HEK293 (cell line): Measurements from ENCODE around the gene B9D1.

Source experiments
- CTCF ChIA-PET: fragments of 350-600 bp; formaldehyde crosslinking; extraction: SDS; loops from one replicate; lab custom pipeline; 2021; ENCODE audit warnings: antibody characterized with exemption; lab: Yijun Ruan, JAX
- POLR2A ChIA-PET: fragments of 300-600 bp; formaldehyde crosslinking; extraction: SDS; loops from one replicate; lab custom pipeline; 2020; ENCODE audit warnings: antibody characterized with exemption, inconsistent platforms; lab: Yijun Ruan, JAX
- H3K27ac ChIP-seq: fragments of 200-500 bp; sonication (Bioruptor generic); 2 replicates; pipeline ENCODE4 v1.5.1; 2014; ENCODE audit warnings: low read depth, low read length, control low read depth, inconsistent platforms; ENCODE audit errors: extremely low read depth
- H3K36me3 ChIP-seq, 2 experiments: fragments of 200-500 bp in 1 of 2; sonication (Bioruptor generic) in 1 of 2; 1 replicate in 1 of 2; 2 replicates in 1 of 2; pipeline ENCODE4 v1.5.1; 2014 to 2017; ENCODE audit warnings: inconsistent platforms in 2 of 2, low read length in 2 of 2; ENCODE audit not compliant: control insufficient read depth in 2 of 2, insufficient read depth in 1 of 2
- H3K4me1 ChIP-seq: fragments of 200-500 bp; sonication (Bioruptor generic); 2 replicates; pipeline ENCODE4 v1.5.1; 2014; ENCODE audit warnings: mild to moderate bottlenecking, low read length, inconsistent platforms; ENCODE audit not compliant: control insufficient read depth, insufficient read depth
- H3K4me3 ChIP-seq: 2 replicates; pipeline ENCODE4 v1.5.1; 2011; ENCODE audit warnings: low read depth, mild to moderate bottlenecking, control low read depth, low read length, moderate library complexity
- H3K9me3 ChIP-seq: fragments of 200-500 bp; sonication (Bioruptor generic); 2 replicates; pipeline ENCODE4 v1.5.1; 2014; ENCODE audit warnings: low read depth, low read length, inconsistent platforms; ENCODE audit not compliant: control insufficient read depth, insufficient read depth
- KLF1 ChIP-seq: fragments of 450-650 bp; formaldehyde crosslinking; IDR thresholded peaks from 2 replicates; pipeline ENCODE4 v1.5.1; 2016; ENCODE audit warnings: missing biosample characterization, missing genetic modification characterization
- KLF16 ChIP-seq: fragments of 450-650 bp; formaldehyde crosslinking; IDR thresholded peaks from 2 replicates; pipeline ENCODE4 v1.5.1; 2017; ENCODE audit warnings: missing biosample characterization, missing genetic modification characterization
- OSR2 ChIP-seq: fragments of 450-650 bp; formaldehyde crosslinking; IDR thresholded peaks from 2 replicates; pipeline ENCODE4 v1.5.1; 2016; ENCODE audit warnings: missing biosample characterization, missing genetic modification characterization
- SETDB1 ChIP-seq: IDR thresholded peaks from one replicate; pipeline ENCODE4 v1.6.1; 2017; ENCODE audit warnings: mild to moderate bottlenecking, low read length, moderate library complexity, mixed read lengths; ENCODE audit not compliant: insufficient read length
- ZBTB8A ChIP-seq: fragments of 450-650 bp; formaldehyde crosslinking; IDR thresholded peaks from 2 replicates; pipeline ENCODE4 v1.5.1; 2016; ENCODE audit warnings: missing biosample characterization, missing genetic modification characterization
- ZFHX2 ChIP-seq: fragments of 450-650 bp; formaldehyde crosslinking; conservative IDR thresholded peaks from 2 replicates; pipeline ENCODE4 v1.5.1; 2016; ENCODE audit warnings: missing biosample characterization, missing genetic modification characterization
- ZIC2 ChIP-seq: fragments of 450-650 bp; formaldehyde crosslinking; IDR thresholded peaks from 2 replicates; pipeline ENCODE4 v1.5.1; 2016; ENCODE audit warnings: missing biosample characterization, missing genetic modification characterization
- ZNF174 ChIP-seq: fragments of 450-650 bp; formaldehyde crosslinking; IDR thresholded peaks from 2 replicates; pipeline ENCODE4 v1.5.0; 2017; ENCODE audit warnings: missing biosample characterization, mild to moderate bottlenecking, missing genetic modification characterization
- ZNF2 ChIP-seq: fragments of 450-650 bp; formaldehyde crosslinking; IDR thresholded peaks from 2 replicates; pipeline ENCODE4 v1.5.1; 2016; ENCODE audit warnings: missing biosample characterization, missing genetic modification characterization
- ZNF26 ChIP-seq: fragments of 450-650 bp; formaldehyde crosslinking; IDR thresholded peaks from 2 replicates; pipeline ENCODE4 v1.5.1; 2016; ENCODE audit warnings: missing biosample characterization, missing genetic modification characterization
- ZNF292 ChIP-seq: fragments of 450-650 bp; formaldehyde crosslinking; IDR thresholded peaks from 2 replicates; pipeline ENCODE4 v1.5.1; 2016; ENCODE audit warnings: low read depth, missing biosample characterization, missing genetic modification characterization, borderline replicate concordance
- ZNF311 ChIP-seq: fragments of 450-650 bp; formaldehyde crosslinking; IDR thresholded peaks from 2 replicates; pipeline ENCODE4 v1.5.1; 2017; ENCODE audit warnings: missing biosample characterization, missing genetic modification characterization, borderline replicate concordance
- ZNF324 ChIP-seq: fragments of 450-650 bp; formaldehyde crosslinking; IDR thresholded peaks from 2 replicates; pipeline ENCODE4 v1.5.1; 2016; ENCODE audit warnings: missing biosample characterization, missing genetic modification characterization
- ZNF350 ChIP-seq: fragments of 450-650 bp; formaldehyde crosslinking; IDR thresholded peaks from 2 replicates; pipeline ENCODE4 v1.5.0; 2017; ENCODE audit warnings: missing biosample characterization, mild to moderate bottlenecking, missing genetic modification characterization
- ZNF37A ChIP-seq: fragments of 450-650 bp; IDR thresholded peaks from 2 replicates; pipeline ENCODE4 v1.5.1; 2018; ENCODE audit warnings: missing biosample characterization, missing genetic modification characterization
- ZNF423 ChIP-seq: fragments of 450-650 bp; formaldehyde crosslinking; IDR thresholded peaks from 2 replicates; pipeline ENCODE4 v1.5.1; 2016; ENCODE audit warnings: missing biosample characterization, missing genetic modification characterization
- ZNF514 ChIP-seq: fragments of 450-650 bp; formaldehyde crosslinking; IDR thresholded peaks from 2 replicates; pipeline ENCODE4 v1.5.1; 2016; ENCODE audit warnings: missing biosample characterization, missing genetic modification characterization
- ZNF629 ChIP-seq: fragments of 450-650 bp; formaldehyde crosslinking; IDR thresholded peaks from 2 replicates; pipeline ENCODE4 v1.5.1; 2017; ENCODE audit warnings: missing biosample characterization, missing genetic modification characterization
- ZNF670 ChIP-seq: fragments of 450-650 bp; formaldehyde crosslinking; IDR thresholded peaks from 2 replicates; pipeline ENCODE4 v1.5.1; 2016; ENCODE audit warnings: missing biosample characterization, missing genetic modification characterization, low read depth
- ZNF677 ChIP-seq: fragments of 450-650 bp; IDR thresholded peaks from 2 replicates; pipeline ENCODE4 v1.5.0; 2018; ENCODE audit warnings: missing biosample characterization, mild to moderate bottlenecking, missing genetic modification characterization, moderate library complexity
- ZNF776 ChIP-seq: fragments of 450-650 bp; formaldehyde crosslinking; IDR thresholded peaks from 2 replicates; pipeline ENCODE4 v1.5.0; 2017; ENCODE audit warnings: missing biosample characterization, missing genetic modification characterization, borderline replicate concordance
- ZNF791 ChIP-seq: fragments of 450-650 bp; formaldehyde crosslinking; IDR thresholded peaks from 2 replicates; pipeline ENCODE4 v1.5.1; 2016; ENCODE audit warnings: missing biosample characterization, missing genetic modification characterization
- ZNF843 ChIP-seq: fragments of 450-650 bp; formaldehyde crosslinking; IDR thresholded peaks from 2 replicates; pipeline ENCODE4 v1.5.1; 2016; ENCODE audit warnings: missing biosample characterization, missing genetic modification characterization
- ZSCAN4 ChIP-seq: fragments of 450-650 bp; formaldehyde crosslinking; IDR thresholded peaks from 2 replicates; pipeline ENCODE4 v1.5.1; 2017; ENCODE audit warnings: missing biosample characterization, missing genetic modification characterization
- TF ChIP-seq, protein P1 (sequence below): fragments of 450-650 bp; formaldehyde crosslinking; IDR thresholded peaks from 2 replicates; pipeline ENCODE4 v1.5.1; 2016; ENCODE audit warnings: missing biosample characterization, missing genetic modification characterization
- TF ChIP-seq, protein P2 (sequence below): fragments of 450-650 bp; IDR thresholded peaks from 2 replicates; pipeline ENCODE4 v1.5.1; 2018; ENCODE audit warnings: missing biosample characterization, mild to moderate bottlenecking, missing genetic modification characterization
- TF ChIP-seq, protein P3 (sequence below): fragments of 450-650 bp; formaldehyde crosslinking; IDR thresholded peaks from 2 replicates; pipeline ENCODE4 v1.5.1; 2016; ENCODE audit warnings: missing biosample characterization, missing genetic modification characterization

B9D1 gene

GRCh38 chr17:19348806-19349205 lies 13.7 kb downstream of the B9D1 start (continued):
- no peak for TF ChIP-seq ZIC2

DNA sequence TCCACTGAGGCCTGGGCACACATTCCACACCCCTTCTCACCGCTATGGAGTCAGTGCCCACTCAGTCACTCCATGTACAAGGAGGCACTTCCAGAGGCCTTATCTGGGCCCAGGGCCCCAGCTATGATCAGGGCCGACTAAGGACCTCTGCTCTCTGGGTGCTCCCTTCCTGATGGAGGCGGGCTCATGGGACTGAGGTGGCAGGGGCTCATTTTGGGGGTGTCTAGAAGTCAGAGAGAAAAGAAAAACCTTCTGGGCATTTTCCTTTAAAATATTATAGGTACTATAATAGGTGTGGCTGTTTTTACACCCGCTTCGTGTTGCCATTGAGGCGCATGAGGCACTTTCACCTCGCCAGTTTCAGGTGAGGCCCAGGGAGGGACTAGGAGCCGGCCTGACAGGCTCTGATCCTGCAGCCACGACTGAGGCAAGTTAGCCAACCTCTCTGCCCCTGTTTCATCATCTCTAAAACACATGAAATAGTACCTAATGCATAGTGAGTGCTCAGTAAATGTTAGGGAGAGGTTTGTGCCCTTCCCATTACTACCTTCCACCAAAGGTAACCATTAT lies 14.4 kb downstream of the B9D1 start:
- no peak overlapping the region for H3K27ac ChIP-seq
- CTCF ChIA-PET = no interaction called here
- TF ChIP-seq ZNF670 (tag by site-specific recombination) = no peak
- no peak for TF ChIP-seq SETDB1
- TF ChIP-seq ZFHX2 (tag by site-specific recombination) = no peak
- no peak for TF ChIP-seq ZNF776 (tag by site-specific recombination)
- no peak for TF ChIP-seq ZNF26 (tag by site-specific recombination)
- TF ChIP-seq ZNF2 (tag by site-specific recombination) = no peak
- TF ChIP-seq, protein P1, sequence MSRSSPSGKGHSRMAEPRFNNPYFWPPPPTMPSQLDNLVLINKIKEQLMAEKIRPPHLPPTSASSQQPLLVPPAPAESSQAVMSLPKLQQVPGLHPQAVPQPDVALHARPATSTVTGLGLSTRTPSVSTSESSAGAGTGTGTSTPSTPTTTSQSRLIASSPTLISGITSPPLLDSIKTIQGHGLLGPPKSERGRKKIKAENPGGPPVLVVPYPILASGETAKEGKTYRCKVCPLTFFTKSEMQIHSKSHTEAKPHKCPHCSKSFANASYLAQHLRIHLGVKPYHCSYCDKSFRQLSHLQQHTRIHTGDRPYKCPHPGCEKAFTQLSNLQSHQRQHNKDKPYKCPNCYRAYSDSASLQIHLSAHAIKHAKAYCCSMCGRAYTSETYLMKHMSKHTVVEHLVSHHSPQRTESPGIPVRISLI (tag by site-specific recombination) = no peak
- no peak for TF ChIP-seq ZNF311 (tag by site-specific recombination)
- TF ChIP-seq ZNF791 = no peak
- no peak for TF ChIP-seq ZBTB8A (tag by site-specific recombination)
- no peak for TF ChIP-seq ZNF292 (tag by site-specific recombination)
- no peak for TF ChIP-seq OSR2
- no peak for TF ChIP-seq KLF16
- TF ChIP-seq, all 188 proteins: peak for 0
- Histone ChIP-seq H3K4me1 (peaks cover 8% of the 10 kb centered on the region), H3K9me3 (no peaks in the 10 kb centered on the region), H3K36me3 (peaks cover 0 to 5% of the 10 kb centered on the region in 2 experiments; a peak in 1 of 3 replicates), H3K4me3 (no peak overlapping the region)
- POLR2A ChIA-PET = no interaction called here

- Histone ChIP-seq H3K27ac (peak overlapping the region; percentile 17; the same call in 1 of the 2 replicates), H3K4me1 (peaks cover 8% of the 10 kb centered on the region), H3K36me3 (peaks cover 0 to 5% of the 10 kb centered on the region in 2 experiments; a peak in 1 of 3 replicates), H3K9me3 (no peaks in the 10 kb centered on the region), H3K4me3 (no peak overlapping the region)
- POLR2A ChIA-PET = no interaction called here
- CTCF ChIA-PET = no interaction called here
- TF ChIP-seq KLF1 (0 out of 2 replicates have a peak, but pooled peaks have one; percentile 36), ZNF350 (tag by site-specific recombination) (no peak), ZNF324 (tag by site-specific recombination) (no peak), ZSCAN4 (tag by site-specific recombination) (no peak), ZNF677 (tag by site-specific recombination) (no peak), ZNF174 (tag by site-specific recombination) (no peak), ZNF629 (tag by site-specific recombination) (no peak), ZNF843 (tag by site-specific recombination) (no peak), ZNF37A (tag by site-specific recombination) (no peak), ZNF423 (tag by site-specific recombination) (0 out of 2 replicates have a peak, but pooled peaks have one; percentile 3), ZNF514 (tag by site-specific recombination) (no peak)
- TF ChIP-seq, protein P2, sequence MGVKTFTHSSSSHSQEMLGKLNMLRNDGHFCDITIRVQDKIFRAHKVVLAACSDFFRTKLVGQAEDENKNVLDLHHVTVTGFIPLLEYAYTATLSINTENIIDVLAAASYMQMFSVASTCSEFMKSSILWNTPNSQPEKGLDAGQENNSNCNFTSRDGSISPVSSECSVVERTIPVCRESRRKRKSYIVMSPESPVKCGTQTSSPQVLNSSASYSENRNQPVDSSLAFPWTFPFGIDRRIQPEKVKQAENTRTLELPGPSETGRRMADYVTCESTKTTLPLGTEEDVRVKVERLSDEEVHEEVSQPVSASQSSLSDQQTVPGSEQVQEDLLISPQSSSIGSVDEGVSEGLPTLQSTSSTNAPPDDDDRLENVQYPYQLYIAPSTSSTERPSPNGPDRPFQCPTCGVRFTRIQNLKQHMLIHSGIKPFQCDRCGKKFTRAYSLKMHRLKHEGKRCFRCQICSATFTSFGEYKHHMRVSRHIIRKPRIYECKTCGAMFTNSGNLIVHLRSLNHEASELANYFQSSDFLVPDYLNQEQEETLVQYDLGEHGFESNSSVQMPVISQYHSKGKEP (tag by site-specific recombination) = no peak
- TF ChIP-seq, protein P3, sequence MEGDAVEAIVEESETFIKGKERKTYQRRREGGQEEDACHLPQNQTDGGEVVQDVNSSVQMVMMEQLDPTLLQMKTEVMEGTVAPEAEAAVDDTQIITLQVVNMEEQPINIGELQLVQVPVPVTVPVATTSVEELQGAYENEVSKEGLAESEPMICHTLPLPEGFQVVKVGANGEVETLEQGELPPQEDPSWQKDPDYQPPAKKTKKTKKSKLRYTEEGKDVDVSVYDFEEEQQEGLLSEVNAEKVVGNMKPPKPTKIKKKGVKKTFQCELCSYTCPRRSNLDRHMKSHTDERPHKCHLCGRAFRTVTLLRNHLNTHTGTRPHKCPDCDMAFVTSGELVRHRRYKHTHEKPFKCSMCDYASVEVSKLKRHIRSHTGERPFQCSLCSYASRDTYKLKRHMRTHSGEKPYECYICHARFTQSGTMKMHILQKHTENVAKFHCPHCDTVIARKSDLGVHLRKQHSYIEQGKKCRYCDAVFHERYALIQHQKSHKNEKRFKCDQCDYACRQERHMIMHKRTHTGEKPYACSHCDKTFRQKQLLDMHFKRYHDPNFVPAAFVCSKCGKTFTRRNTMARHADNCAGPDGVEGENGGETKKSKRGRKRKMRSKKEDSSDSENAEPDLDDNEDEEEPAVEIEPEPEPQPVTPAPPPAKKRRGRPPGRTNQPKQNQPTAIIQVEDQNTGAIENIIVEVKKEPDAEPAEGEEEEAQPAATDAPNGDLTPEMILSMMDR (tag by site-specific recombination) = no peak
Measured at GRCh38 chr17:19347323-19348080, 15.0 kb downstream of the B9D1 start.
